Heart right ventricle (tissue), 16 donors: ENCODE data around the gene CD4. TPM values are rescaled to one million over a fixed set of nuclear protein-coding genes. Genes with fewer than 3 reads are reported as not detected.
A peak's percentile ranks its signal among the peaks of the same experiment; 100 is the strongest.

ENCODE experiments used
- ATAC-seq, 8 donors: fragments of 200-7000 bp; cut with Tn5 transposase; one replicate each; pipeline ENCODE4 v1.9.1; 2020; ENCODE audit warnings: mild to moderate bottlenecking in 8 of 8, moderate library complexity in 8 of 8, moderate number of reproducible peaks in 1 of 8
- DNase-seq, 2 donors: peaks; one replicate each; pipeline ENCODE4 v3.0.0-alpha.2; 2020
- H3K27ac ChIP-seq, 10 donors: fragments of 200-600 bp; sonication (generic) in 2 of 10; one replicate each; pipeline versions ENCODE4 v1.5.0 to v1.8.0; 2020 to 2022; ENCODE audit warnings: mild to moderate bottlenecking in 3 of 10
- H3K27me3 ChIP-seq, 7 donors: fragments of 200-600 bp; one replicate each; pipeline ENCODE4 v1.8.0; 2021 to 2022; ENCODE audit warnings: mild to moderate bottlenecking in 2 of 7
- H3K36me3 ChIP-seq, 9 donors: fragments of 200-600 bp; sonication (generic) in 1 of 9; one replicate each; pipeline versions ENCODE4 v1.5.0 to v1.8.0; 2020 to 2022; ENCODE audit warnings: mild to moderate bottlenecking in 2 of 9
- H3K4me1 ChIP-seq, 9 donors: fragments of 200-600 bp; sonication (generic) in 1 of 9; one replicate each; pipeline versions ENCODE4 v1.5.0 to v1.8.0; 2020 to 2022; ENCODE audit warnings: mild to moderate bottlenecking in 4 of 9
- H3K4me3 ChIP-seq, 10 donors: fragments of 200-600 bp; sonication (generic) in 2 of 10; one replicate each; pipeline versions ENCODE4 v1.5.0 to v1.8.0; 2020 to 2022; ENCODE audit warnings: mild to moderate bottlenecking in 7 of 10, moderate library complexity in 2 of 10
- H3K9me3 ChIP-seq, 11 donors: fragments of 200-600 bp in 10 of 11; sonication (generic) in 2 of 11; one replicate each; pipeline versions ENCODE4 v1.5.0 to v1.8.0; 2013 to 2022; ENCODE audit warnings: mild to moderate bottlenecking in 2 of 11, control low read depth in 1 of 11, moderate library complexity in 1 of 11
- CTCF ChIP-seq, 9 donors: fragments of 200-600 bp; sonication (generic) in 2 of 9; IDR thresholded peaks; one replicate each; pipeline versions ENCODE4 v1.5.0 to v1.8.0; 2021 to 2022; ENCODE audit warnings: antibody characterized with exemption in 9 of 9, mild to moderate bottlenecking in 5 of 9, moderate library complexity in 1 of 9
- WGBS, 2 donors: extraction: QIAGEN DNeasy Blood & Tissue Kit; methylation state at CpG; one replicate each; pipeline ENCODE4 v1.1.7; 2013; ENCODE audit warnings: inconsistent platforms in 1 of 2; 5-methylcytosine and 5-hydroxymethylcytosine counted together
- intact Hi-C, 10 donors: fragments of 100-400 bp; cut with DNase I; formaldehyde crosslinking; loops; one replicate each; pipeline versions ENCODE4 v1.11.1 to v1.14.2; 2022
- polyA plus RNA-seq, 2 donors: library from polyadenylated mRNA; stranded (reverse); fragments of 200-250 nt; gene quantifications; one replicate each; pipeline ENCODE4 v1.2.3, GENCODE V29; 2013
- total RNA-seq, 10 donors: library from RNA; stranded (reverse); fragmentation: NEBNext Ultra II Directional in 3 of 10; extraction: Animal tissue kit (Norgen Biotek cat#: 25700) in 3 of 10; gene quantifications; one replicate each; pipeline versions ENCODE4 v1.2.1 to v1.2.4, GENCODE V29; 2021 to 2023
- donor health status: Arrhythmogenic right ventricular cardiomyopathy.
- donor health status: ischemic (EF 13 %, LVEDD 7.1; RV severe dilation, severe dysfunction).
- donor health status: healthy with polysubstance abuse.
- donor health status: DM: no; HTN: yes; CAD: no.
- donor health status: DM: no; HTN: no; CAD: no.
- donor health status: ischemic (EF 25% LVEDD 6.9; RV normal size, moderate dysfunction).
- donor health status: ischemic (EF 25% LVEDD 5.7; RV mildly dilated, moderate dysfunction).
- donor health status: healthy.
- donor health status: DM: yes; HTN: yes; CAD: no.
- donor health status: Ischemic cardiomyopathy.
- donor health status: ischemic (EF 35%, LVEDD 5.7; RV mildly dilated, moderate dysfunction).
- donor health status: nonischemic (EF 11% LVEDD 7.7; RV severe dilation, severe dysfunction).
- donor health status: DM: yes; HTN: yes; CAD: no.
- donor health status: PGD.
- donor health status: ischemic (EF 29% LVEDD 5.4; RV normal size, mild dysfunction).
- donor health status: nonischemic (EF 23%, LVEDD 6.1; RV moderate dilation, normal function).

Gene CD4
- total and polyA plus RNA-seq, 12 donors = 2.6 to 44.3 (median 4.2) TPM

GRCh38 chr12:6745741-6746525 lies 43.4 kb upstream of the CD4 start:
- peak overlapping the region in 8 of 10 donors; percentile 27 to 86 (median 50) for H3K27ac ChIP-seq
- H3K36me3 ChIP-seq = peaks cover 0 to 51% (median 33%) of the 10 kb centered on the region in 9 donors
- no peak overlapping the region for H3K4me3 ChIP-seq
- WGBS, 2 donors = 55 to 62% methylated on average over 13 of the region's 13 CpGs
- intact Hi-C loops = no loop called here
- TF ChIP-seq CTCF (IDR thresholded peaks at IDR 0.05) = no peak
- ATAC-seq (peak; percentile 32 to 60 (median 46)), DNase-seq (no peak)
- H3K4me1 ChIP-seq = peaks cover 0 to 18% (median 8%) of the 10 kb centered on the region in 9 donors
- no peaks in the 10 kb centered on the region for H3K9me3 ChIP-seq
- no peaks in the 10 kb centered on the region for H3K27me3 ChIP-seq

GRCh38 chr12:6747216-6747615 lies 42.1 kb upstream of the CD4 start:
- 73 to 76% methylated on average over 4 of the region's 4 CpGs for WGBS, 2 donors
- Histone ChIP-seq H3K36me3 (peaks cover 0 to 62% (median 45%) of the 10 kb centered on the region in 9 donors), H3K4me3 (no peak overlapping the region), H3K9me3 (no peaks in the 10 kb centered on the region), H3K27me3 (no peaks in the 10 kb centered on the region), H3K27ac (peak overlapping the region in 1 of 10 donors; percentile 1), H3K4me1 (peaks cover 4 to 31% (median 16%) of the 10 kb centered on the region in 9 donors)
- no peak for TF ChIP-seq CTCF (IDR thresholded peaks at IDR 0.05)
- DNase-seq (no peak), ATAC-seq (no peak)
- intact Hi-C loops = no loop called here

- H3K9me3 ChIP-seq = no peaks in the 10 kb centered on the region
- no peak for TF ChIP-seq CTCF (IDR thresholded peaks at IDR 0.05)
- H3K36me3 ChIP-seq = peaks cover 0 to 62% (median 45%) of the 10 kb centered on the region in 9 donors
- no peak for ATAC-seq
- H3K27me3 ChIP-seq = no peaks in the 10 kb centered on the region
- DNase-seq = no peak
- no peak overlapping the region for H3K4me3 ChIP-seq
- WGBS, 2 donors = 93 to 96% methylated on average over 28 of the region's 28 CpGs
- H3K27ac ChIP-seq = no peak overlapping the region
- intact Hi-C loops = no loop called here
- peaks cover 5 to 36% (median 21%) of the 10 kb centered on the region in 9 donors for H3K4me1 ChIP-seq
These were observed 40.6 kb upstream of the CD4 start for GRCh38 chr12:6748761-6749160.

GRCh38 chr12:6750506-6750905 lies 38.8 kb upstream of the CD4 start:
- WGBS, 2 donors = 83 to 86% methylated on average over 4 of the region's 4 CpGs
- no peak for TF ChIP-seq CTCF (IDR thresholded peaks at IDR 0.05)
- ATAC-seq (no peak), DNase-seq (no peak)
- no peak overlapping the region for H3K4me3 ChIP-seq
- no peak overlapping the region for H3K27ac ChIP-seq
- H3K27me3 ChIP-seq = no peaks in the 10 kb centered on the region
- H3K36me3 ChIP-seq = peaks cover 0 to 62% (median 45%) of the 10 kb centered on the region in 9 donors
- H3K4me1 ChIP-seq = peaks cover 9 to 41% (median 23%) of the 10 kb centered on the region in 9 donors
- H3K9me3 ChIP-seq = no peaks in the 10 kb centered on the region
- intact Hi-C loops = loop anchor here in 8 of 10 donors (5.0 to 10.0 kb wide), 3 partner anchors 72 to 77 kb away; partner anchors contain the start of genes P3H3 (in 7 of the 8) and GPR162 (in 2 of the 8)
